ENCODE data around the gene ACSL1. TPM values are rescaled to one million over a fixed set of nuclear protein-coding genes. Genes with fewer than 3 reads are reported as not detected.
"Not testable (repeated sequence)": the region's sequence is repeated elsewhere in the genome, so short reads cannot be mapped to it uniquely, and the experiment has no call there.

Gene ACSL1
- total RNA-seq, 2 donors from 2014 or later, result 92.4 to 95.4 TPM

DNA sequence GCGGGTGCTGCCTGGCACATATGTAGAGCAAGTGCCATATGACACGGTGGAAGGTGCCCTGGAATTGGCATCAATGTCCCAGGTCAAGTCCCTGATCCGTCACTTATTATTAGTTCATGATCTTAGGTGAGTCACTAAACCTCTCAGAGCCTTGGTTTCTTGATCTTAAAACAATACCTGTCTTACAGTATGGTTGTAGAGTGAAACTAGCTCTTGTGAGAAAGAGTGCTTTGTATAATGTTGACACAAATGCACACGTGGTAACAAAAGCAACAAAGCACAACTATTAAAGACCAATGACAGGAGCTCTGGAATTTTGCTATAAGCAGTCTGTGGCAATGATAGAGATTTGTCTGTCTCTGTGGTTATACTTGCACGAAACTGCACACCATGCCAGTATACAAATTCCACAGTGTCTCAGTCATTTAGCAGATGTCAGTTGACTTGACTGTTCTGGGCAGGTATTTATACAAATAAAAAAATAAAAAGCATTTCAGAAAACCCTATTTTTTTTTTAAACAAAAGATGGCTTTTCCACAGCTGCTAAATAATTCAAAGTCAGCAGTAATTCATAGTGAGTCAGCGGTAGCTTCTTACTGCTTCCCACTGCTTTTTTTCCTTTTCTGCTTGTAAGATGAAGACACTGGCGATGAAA is 19.7 kb upstream of the ACSL1 start:
- DNase-seq (ENCODE audit: low spot score), result no peak
- intact Hi-C loops (cut with DNase I), result no loop called here

DNA sequence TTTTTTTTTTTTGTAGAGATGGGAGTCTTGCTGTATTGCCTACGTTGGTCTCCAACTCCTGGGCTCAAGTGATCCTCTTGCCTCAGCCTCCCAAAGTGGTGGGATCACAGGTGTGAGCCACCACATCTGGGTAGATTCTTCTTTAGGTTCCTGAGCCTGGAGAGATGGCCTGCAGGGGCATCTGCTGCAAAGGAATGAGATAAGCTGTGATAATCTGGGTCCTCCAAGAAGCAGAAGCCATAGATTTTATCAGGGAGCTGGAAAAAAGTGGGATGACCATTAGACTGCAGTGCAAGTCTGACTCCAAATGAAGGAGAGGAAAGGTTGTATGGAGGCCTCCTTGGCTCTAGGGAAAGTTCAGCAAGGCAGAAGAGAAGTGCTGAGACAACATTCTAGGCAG is 19.0 kb upstream of the ACSL1 start:
- intact Hi-C loops (cut with DNase I), result no loop called here
- DNase-seq (ENCODE audit: low spot score), result no peak

DNA sequence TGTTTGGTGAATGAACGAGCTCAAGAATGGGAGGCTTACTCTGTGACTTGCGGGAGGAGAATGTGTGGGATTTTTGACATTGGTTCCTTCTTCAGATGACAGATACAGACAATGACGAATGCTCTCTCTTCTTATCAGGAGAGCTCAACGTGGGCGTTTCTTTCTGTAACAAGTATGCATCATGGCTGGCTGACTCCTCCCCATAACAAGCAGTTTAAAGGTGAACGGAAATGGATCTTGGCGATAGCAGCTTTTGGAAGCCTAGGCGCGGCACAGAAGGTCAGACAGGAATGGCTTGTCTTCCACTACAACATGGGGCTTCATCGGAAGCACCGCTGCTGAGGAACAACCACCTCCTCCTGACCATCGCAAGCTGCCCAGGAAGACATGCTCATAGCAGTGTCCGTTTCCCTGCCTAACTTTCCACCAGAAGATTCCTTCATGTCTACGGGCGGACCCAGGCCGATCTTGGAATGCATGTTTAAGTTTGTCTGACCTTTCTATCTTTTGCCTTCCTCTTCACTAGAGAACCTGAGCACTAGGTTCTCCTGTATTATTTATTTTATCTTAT is 18.3 kb upstream of the ACSL1 start:
- intact Hi-C loops (cut with DNase I), result no loop called here
- DNase-seq (ENCODE audit: low spot score), result no peak

DNA sequence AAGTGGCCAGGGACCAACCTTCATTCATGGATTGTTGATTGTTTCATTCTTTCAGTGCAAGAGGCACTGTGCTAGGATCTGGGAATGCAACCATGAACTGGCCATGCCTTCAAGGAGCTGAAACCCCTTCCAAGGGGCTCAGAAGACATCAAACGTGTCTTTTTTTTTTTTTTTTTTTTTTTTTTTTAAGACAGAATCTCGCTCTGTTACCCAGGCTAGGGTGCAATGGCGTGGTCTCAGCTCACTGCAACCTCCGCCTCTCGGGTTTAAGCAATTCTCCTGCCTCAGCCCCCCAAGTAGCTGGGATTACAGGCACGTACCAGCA is 13.3 kb upstream of the ACSL1 start:
- DNase-seq (ENCODE audit: low spot score); intact Hi-C loops (cut with DNase I): not testable (repeated sequence)

DNA sequence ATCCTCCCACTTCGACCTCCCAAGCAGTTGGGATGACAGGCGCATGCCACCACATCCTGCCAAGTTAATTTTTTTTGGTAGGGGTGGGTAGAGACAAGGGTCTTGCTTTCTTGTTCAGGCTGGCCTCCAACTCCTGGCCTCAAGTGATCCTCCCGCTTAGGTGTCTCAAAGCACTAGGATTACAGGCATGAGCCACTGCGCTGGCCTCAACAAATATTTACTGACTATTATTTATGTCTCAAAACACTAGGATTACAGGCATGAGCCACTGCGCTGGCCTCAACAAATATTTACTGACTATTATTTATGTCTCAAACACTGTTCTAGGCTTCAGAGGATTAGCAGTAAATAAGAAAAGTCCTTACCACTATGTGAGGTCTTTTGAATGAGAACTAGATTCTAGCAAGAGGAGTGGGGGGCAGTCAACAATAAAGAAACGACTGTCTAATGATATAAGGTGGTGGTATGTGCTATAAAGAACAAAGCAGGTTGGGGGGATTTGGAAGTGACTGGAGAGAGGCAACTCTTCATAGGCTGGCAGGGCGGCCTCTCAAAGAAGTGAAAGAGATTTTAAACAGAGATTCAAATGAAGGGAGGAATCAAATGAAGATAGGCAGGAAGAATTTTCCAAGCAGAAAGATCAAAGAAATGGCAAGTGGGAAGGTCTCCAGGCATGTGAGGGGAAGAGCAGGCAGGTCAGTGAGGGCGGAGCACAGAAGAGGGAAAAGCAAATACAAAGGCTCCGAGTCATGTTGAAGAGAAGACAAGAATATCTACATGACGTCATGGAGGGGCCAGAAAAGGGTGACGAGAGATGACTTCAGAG is 12.7 kb upstream of the ACSL1 start:
- intact Hi-C loops (cut with DNase I), result no loop called here
- no peak for DNase-seq (ENCODE audit: low spot score)

DNA sequence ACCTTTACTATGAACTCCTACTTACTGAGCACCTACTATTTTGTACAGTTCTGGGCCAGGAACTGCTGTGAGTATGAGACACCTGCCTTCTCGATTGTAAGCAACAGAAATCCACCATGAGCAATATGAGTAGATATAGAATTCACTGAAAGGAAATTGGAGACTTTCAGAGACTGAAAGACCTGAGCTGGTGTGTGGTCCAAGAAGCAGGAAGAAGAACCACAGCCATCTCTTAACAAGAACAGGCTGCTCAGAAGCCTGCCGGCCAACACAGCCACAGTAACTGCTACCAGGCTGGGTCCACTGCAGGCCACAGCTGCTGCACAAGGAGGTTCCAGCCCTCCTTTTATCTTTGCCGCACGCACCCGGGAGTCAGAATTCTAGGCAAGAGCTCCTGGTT is 10.8 kb upstream of the ACSL1 start:
- intact Hi-C loops (cut with DNase I), result no loop called here
- DNase-seq (ENCODE audit: low spot score), result no peak

DNA sequence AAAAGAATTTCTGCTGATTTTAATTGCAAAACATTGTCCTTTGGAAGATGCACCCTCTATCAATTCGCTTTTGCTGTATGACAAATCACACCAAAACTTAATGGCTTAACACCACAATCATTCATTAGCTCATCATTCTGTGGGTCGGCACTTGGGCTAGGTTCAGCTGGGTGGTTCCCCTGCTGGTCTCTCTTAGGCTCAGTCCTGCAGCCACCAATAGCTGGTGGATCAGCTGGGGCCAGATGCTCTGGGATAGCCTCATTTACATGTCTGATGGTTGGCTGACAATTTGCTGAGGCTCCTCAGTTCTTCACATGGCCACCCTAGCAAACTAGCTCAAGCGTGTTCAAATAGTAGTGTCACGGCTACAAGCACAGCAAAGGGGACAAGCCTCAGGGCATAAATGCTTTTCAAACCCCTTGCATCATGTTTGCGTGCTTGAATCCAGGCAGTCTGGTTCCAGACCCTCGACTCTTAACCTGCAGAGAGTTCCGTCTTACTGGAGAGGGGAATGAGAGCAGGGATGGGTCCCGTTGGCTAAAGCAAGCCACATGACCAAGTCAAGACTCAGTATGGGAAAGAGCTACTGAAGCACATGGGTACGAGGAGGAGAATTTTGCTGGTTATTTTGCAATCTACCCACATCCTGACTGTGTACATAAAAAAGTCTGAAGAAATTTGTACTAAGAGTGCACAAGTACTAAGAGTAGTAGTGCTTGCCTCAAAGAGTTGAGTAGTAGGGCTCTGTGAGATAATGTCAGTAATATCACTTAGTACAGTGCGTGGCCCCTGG is 7.5 kb upstream of the ACSL1 start:
- no peak for DNase-seq (ENCODE audit: low spot score)
- intact Hi-C loops (cut with DNase I), result no loop called here

DNA sequence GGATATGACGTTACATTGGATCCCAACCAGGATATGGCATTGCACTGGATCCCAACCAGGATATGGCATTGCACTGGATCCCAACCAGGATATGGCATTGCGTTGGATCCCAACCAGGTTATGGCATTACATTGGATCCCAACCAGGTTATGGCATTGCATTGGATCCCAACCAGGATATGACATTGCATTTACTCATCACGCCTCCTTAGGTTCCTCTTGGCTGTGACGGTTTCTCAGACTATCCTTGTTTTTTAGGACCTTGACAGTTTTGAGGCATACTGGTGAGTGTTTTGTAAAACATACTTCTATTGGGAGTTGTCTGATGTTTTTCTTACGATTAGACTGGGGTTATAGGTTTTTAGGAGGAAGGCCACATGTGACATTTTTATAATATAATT is 5.4 kb upstream of the ACSL1 start:
- DNase-seq (ENCODE audit: low spot score), result no peak
- intact Hi-C loops (cut with DNase I), result no loop called here

DNA sequence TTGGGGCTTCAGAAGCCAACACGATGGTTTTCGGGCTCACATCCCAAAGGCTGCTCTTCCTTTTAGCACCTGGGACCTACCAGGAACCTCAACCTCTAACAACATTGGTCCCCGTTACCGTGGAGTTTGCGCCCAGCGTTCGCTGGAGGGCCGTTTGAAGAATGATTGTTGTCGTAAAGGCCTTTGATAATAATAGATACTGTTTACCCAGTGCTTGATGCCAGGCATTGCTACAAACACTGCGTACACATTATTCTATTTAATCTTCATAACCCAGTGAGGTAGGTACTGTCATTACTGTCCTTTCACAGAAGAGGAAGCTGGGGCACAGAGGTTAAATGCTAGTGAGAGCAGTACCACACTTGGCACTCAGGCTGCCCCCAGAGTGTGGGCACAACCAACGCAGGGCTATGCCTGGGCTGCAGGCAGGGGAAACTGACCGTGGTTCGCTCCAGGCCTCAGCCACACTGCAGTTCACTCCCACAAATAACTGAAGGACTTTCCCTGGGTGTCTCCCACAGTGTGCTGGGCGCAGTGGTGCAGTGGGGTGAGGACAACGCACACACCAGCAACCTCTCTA is 1.0 kb upstream of the ACSL1 start:
- intact Hi-C loops (cut with DNase I), result loop anchor here (10.0 kb wide), 2 partner anchors 62 to 182 kb away; partner anchors contain the start of genes CASP3 (in 1 of the 2) and PRIMPOL (in 1 of the 2)
- DNase-seq (ENCODE audit: low spot score), result no peak

DNA sequence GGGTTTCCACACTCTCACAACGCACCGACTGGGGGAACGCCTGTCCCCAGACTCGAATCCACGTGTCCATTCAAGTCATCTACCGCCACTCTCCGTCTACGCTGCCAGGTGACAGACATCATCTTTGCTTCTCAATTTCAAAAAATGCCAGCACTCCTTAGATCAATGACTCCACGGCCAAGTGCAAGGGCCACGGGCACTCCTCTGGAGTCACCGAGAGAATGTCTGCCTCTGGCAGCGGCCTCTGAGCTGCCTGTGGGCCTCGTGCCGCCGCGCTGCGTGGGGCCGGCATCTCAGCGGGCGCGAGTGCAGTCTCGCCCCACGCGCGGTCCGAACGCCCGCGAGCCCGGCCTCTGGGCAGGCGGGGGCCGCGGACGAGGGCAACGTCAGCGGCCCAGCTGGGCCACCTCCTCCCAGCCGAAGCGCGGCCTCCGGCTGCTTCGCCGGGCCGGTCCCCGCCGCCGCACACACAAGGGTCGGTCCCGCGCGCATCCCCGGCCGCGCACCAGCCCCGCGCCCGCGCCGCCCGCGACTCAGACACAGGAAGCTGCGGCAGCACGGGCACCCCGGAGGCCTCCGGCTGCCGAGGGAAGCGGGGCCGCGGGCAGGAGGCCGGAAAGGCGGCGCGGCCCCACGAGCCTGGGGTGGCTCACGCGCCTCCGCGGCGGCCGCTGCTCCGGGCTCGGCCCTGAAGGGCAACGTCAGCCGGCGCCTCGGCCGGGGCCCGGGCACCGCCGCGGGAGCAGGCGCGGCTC is 450 bp downstream of the ACSL1 start:
- no peak for DNase-seq (ENCODE audit: low spot score)
- intact Hi-C loops (cut with DNase I), result loop anchor here (10.0 kb wide), 2 partner anchors 61 to 181 kb away; partner anchors contain the start of genes CASP3 (in 1 of the 2) and PRIMPOL (in 1 of the 2)

DNA sequence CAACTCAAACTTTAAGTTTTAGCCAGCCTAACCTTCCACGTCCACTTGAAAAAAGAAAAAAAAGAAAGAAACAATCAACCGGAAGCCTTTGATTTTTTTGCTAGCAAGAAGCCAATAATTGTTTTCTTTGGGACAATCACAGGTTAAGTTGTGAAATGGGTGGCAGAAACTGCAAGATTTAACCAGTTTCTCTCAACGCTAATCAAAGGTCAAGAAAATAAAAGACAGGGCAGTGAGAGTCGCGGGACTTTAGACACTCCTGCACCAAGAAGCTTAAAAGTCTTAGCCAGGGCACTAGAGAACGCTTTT is 1.0 kb downstream of the ACSL1 start:
- intact Hi-C loops (cut with DNase I), result loop anchor here (10.0 kb wide), 2 partner anchors 60 to 180 kb away; partner anchors contain the start of genes CASP3 (in 1 of the 2) and PRIMPOL (in 1 of the 2)
- DNase-seq (ENCODE audit: low spot score), result no peak

DNA sequence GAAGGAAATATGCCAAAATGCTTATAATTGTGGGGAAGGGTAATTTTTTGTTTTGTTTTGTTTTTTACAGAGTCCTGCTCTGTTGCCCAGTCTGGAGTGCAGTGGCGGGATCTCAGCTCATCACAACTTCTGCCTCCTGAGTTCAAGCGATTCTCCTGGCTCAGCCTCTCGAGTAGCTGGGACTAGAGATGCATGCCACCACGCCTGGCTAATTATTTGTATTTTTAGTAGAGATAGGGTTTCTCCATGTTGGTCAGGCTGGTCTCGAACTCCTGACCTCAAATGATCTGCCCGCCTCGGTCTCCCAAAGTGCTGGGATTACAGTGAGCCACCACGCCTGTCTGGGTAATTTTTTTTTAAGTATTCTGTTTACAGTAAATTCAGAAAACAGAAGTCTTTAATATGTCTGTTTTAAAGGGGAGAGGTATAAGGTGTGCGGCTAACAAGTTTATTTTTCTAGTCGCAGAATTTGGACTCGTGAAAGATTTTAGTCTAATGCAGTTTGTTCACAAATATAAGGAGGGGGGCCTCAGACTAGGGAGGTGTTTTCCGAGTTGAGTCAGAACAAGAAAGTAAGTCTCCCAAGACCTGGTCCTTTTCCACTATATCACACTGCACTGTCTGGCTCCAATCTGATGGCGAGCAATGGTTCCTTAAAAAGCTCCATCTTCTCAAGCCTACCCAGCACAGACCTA is 1.5 kb downstream of the ACSL1 start:
- intact Hi-C loops (cut with DNase I), result loop anchor here (10.0 kb wide), 2 partner anchors 59 to 179 kb away; partner anchors contain the start of genes CASP3 (in 1 of the 2) and PRIMPOL (in 1 of the 2)
- DNase-seq (ENCODE audit: low spot score), result no peak

DNA sequence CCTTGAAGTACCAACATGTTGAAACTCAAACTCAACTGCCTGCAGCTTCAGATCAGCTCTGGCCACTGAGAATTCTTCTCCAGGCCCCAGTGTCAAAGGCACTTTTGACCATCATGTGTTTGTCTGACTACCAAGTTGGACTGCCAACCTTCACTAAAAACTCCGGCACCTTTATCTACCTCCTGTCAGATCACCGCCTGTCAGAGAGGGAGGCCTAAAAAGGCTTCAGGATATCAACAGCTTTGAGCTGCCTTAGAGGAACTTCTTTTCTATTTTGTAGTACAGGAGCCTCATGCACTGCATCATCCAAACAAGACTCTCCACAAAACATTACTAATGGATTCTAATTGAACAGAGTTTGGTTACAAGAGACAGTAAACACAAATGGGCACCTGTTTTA is 2.8 kb downstream of the ACSL1 start:
- DNase-seq (ENCODE audit: low spot score), result no peak
- intact Hi-C loops (cut with DNase I), result loop anchor here (10.0 kb wide), 2 partner anchors 58 to 178 kb away; partner anchors contain the start of genes CASP3 (in 1 of the 2) and PRIMPOL (in 1 of the 2)

DNA sequence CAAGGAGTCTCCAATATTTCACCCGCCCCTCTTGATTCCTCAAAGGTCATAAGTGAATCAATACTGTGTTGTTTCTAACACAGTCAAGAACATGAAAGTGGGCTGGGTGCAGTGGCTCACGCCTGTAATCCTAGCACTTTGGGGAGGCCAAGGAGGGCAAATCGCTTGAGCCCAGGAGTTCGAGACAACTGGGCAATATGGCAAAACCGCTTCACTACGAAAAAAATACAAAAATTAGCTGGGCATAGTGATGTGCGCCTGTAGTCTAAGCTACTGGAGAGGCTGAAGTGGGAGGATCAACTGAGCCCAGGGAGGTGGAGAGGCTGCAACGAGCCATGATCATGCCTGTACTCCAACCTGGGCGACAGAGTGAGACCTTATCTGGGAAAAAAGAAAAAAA is 3.4 kb downstream of the ACSL1 start:
- intact Hi-C loops (cut with DNase I), result loop anchor here (10.0 kb wide), 2 partner anchors 58 to 178 kb away; partner anchors contain the start of genes CASP3 (in 1 of the 2) and PRIMPOL (in 1 of the 2)
- no peak for DNase-seq (ENCODE audit: low spot score)

DNA sequence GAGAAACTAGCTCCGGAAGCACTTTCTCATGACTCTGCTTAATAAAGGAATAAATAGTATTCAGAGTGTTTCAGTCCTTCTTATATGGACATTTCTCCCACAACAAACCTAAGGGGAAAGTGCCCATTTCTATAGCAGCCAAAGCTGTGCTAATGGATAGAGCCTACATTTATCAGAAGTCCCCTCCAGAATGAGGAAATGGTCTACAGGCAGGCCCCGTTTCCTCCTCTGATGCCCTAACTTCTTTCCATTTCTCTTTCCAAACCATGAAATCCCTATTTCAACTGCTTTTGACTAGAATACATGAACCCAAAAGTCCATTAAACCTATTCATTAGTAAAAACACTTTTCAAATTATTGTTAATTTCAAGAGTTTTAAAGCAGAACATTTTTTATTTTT is 4.5 kb downstream of the ACSL1 start:
- no peak for DNase-seq (ENCODE audit: low spot score)
- intact Hi-C loops (cut with DNase I), result loop anchor here (10.0 kb wide), 2 partner anchors 56 to 176 kb away; partner anchors contain the start of genes CASP3 (in 1 of the 2) and PRIMPOL (in 1 of the 2)

DNA sequence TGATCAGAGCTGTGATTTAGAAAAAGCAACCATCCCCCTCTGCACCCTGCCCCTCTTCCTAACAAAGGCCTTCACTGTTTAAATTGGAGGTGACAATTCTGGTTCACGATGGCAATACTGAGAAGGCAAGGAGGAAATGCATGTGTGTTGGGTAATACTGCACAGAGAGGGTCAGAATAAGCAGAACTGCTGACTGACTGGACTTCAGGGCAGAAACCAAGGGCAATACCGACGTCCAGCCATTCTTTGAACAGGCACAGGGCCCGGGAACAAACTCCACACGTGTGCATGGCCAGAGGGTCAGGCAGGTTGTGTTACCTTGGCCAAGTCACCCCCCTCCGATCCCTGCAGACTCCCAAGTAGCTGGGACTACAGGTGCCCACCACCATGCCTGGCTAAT is 6.0 kb downstream of the ACSL1 start:
- intact Hi-C loops (cut with DNase I), result loop anchor here (10.0 kb wide), 2 partner anchors 55 to 175 kb away; partner anchors contain the start of genes CASP3 (in 1 of the 2) and PRIMPOL (in 1 of the 2)
- DNase-seq (ENCODE audit: low spot score), result no peak

DNA sequence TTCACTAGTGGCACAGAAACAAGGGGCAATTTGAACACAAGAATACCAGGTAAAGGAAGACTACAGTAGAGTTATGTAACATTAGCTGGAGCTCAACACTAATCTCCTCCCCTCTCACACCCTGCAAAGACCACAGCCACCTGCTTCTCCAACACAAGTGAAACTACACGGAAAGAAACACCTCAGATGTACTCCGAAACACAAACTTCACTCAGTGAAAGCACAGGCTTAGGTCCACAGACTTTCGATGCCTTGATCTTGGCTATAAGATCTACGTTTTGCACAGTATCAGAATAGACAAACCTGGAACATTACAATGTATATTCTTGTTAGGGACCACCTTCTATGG is 7.6 kb downstream of the ACSL1 start:
- intact Hi-C loops (cut with DNase I), result no loop called here

More for the DNA sequence above, 7.6 kb downstream of the ACSL1 start:
- no peak for DNase-seq (ENCODE audit: low spot score)
